HFFc6 (cell line): ENCODE measurements around the gene GALNT17. TPM values are rescaled to one million over a fixed set of nuclear protein-coding genes. Genes with fewer than 3 reads are reported as not detected.

ENCODE experiments used
- DNase-seq: peaks from one replicate; pipeline ENCODE4 v3.0.0-alpha.2; 2018
- H3K27ac Mint-ChIP-seq: 2 replicates; pipeline ENCODE4 v1.8.0; 2020; ENCODE audit warnings: mild to moderate bottlenecking, mixed read lengths
- H3K27me3 Mint-ChIP-seq: 2 replicates; pipeline ENCODE4 v1.8.0; 2021; ENCODE audit warnings: mild to moderate bottlenecking, moderate library complexity, mixed read lengths; ENCODE audit not compliant: insufficient read depth
- H3K36me3 Mint-ChIP-seq: 2 replicates; pipeline ENCODE4 v1.8.0; 2021; ENCODE audit warnings: low read depth, mixed read lengths
- H3K4me1 Mint-ChIP-seq: 2 replicates; pipeline ENCODE4 v1.8.0; 2020; ENCODE audit warnings: low read depth, mixed read lengths
- H3K4me3 Mint-ChIP-seq: 2 replicates; pipeline ENCODE4 v1.8.0; 2020; ENCODE audit warnings: mild to moderate bottlenecking, moderate library complexity, mixed read lengths
- H3K9me3 Mint-ChIP-seq: 2 replicates; pipeline ENCODE4 v1.8.0; 2020; ENCODE audit warnings: mild to moderate bottlenecking, mixed read lengths
- total RNA-seq, 6 experiments: library from RNA; stranded (reverse); fragmentation: NEBNext Ultra II Directional; extraction: Animal tissue kit (Norgen Biotek cat#: 25700); gene quantifications; 2 replicates in 1 of 6; 3 replicates in 5 of 6; pipeline ENCODE4 v1.2.3, GENCODE V29; 2021
- TF ChIP-seq, protein P1 (sequence below): fragments of 200-600 bp; sonication (generic); IDR thresholded peaks from 2 replicates; pipeline ENCODE4 v1.5.0; 2021; ENCODE audit warnings: antibody characterized with exemption, mild to moderate bottlenecking

GALNT17 gene
- total RNA-seq, 6 experiments from 2014 or later: not detected

DNA sequence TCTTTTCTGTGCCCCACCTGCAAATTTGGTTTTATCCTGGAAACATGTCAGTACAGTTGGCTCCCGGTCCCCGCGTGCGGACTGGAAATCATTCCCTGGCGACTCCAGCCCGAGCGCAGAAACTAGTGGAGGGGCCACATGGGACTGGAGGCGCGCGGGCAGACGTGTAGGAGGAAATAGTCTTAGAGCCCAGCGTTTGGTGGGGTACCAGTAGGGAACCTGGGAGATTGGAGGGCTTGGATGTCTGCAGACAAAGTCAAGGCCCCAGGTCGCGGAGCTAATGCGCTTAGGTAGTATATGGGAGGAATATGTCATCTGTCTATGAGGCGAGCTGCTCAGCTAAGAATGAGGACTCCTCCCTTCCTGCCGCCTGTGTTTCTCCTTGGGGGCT, 1.3 kb downstream of the GALNT17 start:
- H3K27me3 Mint-ChIP-seq: peaks cover 6% of the 10 kb centered on the region; the same call in 1 of the 2 replicates
- no peak for DNase-seq
- TF ChIP-seq, protein P1, sequence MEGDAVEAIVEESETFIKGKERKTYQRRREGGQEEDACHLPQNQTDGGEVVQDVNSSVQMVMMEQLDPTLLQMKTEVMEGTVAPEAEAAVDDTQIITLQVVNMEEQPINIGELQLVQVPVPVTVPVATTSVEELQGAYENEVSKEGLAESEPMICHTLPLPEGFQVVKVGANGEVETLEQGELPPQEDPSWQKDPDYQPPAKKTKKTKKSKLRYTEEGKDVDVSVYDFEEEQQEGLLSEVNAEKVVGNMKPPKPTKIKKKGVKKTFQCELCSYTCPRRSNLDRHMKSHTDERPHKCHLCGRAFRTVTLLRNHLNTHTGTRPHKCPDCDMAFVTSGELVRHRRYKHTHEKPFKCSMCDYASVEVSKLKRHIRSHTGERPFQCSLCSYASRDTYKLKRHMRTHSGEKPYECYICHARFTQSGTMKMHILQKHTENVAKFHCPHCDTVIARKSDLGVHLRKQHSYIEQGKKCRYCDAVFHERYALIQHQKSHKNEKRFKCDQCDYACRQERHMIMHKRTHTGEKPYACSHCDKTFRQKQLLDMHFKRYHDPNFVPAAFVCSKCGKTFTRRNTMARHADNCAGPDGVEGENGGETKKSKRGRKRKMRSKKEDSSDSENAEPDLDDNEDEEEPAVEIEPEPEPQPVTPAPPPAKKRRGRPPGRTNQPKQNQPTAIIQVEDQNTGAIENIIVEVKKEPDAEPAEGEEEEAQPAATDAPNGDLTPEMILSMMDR: no peak
- peaks cover 45% of the 10 kb centered on the region for H3K9me3 Mint-ChIP-seq
- H3K4me3 Mint-ChIP-seq: no peak overlapping the region
- H3K27ac Mint-ChIP-seq: no peak overlapping the region
- peaks cover 7% of the 10 kb centered on the region for H3K36me3 Mint-ChIP-seq
- no peaks in the 10 kb centered on the region for H3K4me1 Mint-ChIP-seq

DNA sequence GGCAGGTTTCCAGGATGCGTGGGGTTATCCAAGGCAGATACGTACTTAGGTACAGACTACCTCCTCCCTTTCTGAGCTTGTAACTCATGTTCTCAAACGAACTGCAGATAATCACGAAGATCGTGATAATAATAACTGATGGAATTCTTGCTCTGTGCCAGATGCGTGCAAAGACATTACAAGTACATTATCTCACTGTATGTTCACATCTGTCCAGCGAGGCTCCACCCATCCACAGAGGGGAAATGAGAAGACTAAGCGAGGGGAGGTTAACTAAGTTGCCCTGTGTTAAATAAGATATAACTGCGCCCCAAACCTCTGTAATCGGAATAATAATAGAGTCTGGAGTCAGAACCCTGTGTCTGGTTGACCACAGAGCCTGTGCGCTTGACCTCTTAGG, 1.9 kb downstream of the GALNT17 start:
- DNase-seq: no peak
- Mint-ChIP-seq H3K4me3 (no peak overlapping the region), H3K27me3 (peaks cover 6% of the 10 kb centered on the region; the same call in 1 of the 2 replicates), H3K36me3 (peaks cover 7% of the 10 kb centered on the region), H3K9me3 (peaks cover 42% of the 10 kb centered on the region), H3K4me1 (no peaks in the 10 kb centered on the region), H3K27ac (no peak overlapping the region)
- TF ChIP-seq, protein P1: no peak

DNA sequence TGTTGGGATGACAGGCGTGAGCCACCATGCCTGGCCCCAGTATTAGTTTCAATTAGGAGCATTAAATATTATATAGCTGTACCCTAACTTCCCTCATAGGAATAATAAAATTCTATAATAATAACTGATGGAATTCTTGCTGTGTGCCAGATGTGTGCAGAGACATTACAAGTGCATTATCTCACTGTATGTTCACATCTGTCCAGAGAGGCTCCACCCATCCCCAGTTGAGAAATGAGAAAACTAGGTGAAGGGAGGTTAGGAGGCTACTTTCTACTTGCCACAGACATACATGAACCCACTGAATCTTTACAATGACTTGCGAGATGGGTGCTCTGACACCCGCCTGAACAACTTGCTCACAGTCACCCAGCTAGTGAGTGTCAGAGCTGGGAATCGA, 3.2 kb downstream of the GALNT17 start:
- Mint-ChIP-seq H3K9me3 (peaks cover 48% of the 10 kb centered on the region), H3K27me3 (peaks cover 4% of the 10 kb centered on the region; the same call in 1 of the 2 replicates), H3K4me3 (no peak overlapping the region), H3K27ac (no peak overlapping the region), H3K36me3 (peaks cover 7% of the 10 kb centered on the region), H3K4me1 (no peaks in the 10 kb centered on the region)
- DNase-seq: no peak
- TF ChIP-seq, protein P1: no peak

DNA sequence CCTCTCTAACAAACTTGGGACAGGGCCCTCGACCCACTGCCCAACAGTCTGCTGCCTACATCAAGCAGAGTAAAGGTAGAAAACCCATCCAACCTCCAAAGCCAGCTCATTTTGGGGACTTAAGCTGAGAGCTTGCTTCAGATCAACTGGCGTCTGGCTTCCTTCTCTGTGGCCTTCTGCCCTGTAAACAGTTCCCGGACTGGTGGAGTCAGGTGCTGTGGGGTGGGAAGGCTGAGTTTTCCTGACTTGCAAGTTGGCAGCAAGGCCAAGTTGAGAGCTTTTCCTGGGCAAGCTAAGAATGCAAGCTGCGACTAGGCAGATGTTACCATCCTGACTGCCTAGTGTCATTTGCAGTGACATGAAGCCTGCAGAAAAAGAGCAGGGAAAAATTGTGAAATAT, 3.7 kb downstream of the GALNT17 start:
- Mint-ChIP-seq H3K36me3 (peaks cover 4% of the 10 kb centered on the region), H3K27ac (no peak overlapping the region), H3K4me1 (no peaks in the 10 kb centered on the region), H3K9me3 (peaks cover 51% of the 10 kb centered on the region), H3K27me3 (peaks cover 3% of the 10 kb centered on the region; the same call in 1 of the 2 replicates), H3K4me3 (no peak overlapping the region)
- TF ChIP-seq, protein P1: no peak
- DNase-seq: no peak

DNA sequence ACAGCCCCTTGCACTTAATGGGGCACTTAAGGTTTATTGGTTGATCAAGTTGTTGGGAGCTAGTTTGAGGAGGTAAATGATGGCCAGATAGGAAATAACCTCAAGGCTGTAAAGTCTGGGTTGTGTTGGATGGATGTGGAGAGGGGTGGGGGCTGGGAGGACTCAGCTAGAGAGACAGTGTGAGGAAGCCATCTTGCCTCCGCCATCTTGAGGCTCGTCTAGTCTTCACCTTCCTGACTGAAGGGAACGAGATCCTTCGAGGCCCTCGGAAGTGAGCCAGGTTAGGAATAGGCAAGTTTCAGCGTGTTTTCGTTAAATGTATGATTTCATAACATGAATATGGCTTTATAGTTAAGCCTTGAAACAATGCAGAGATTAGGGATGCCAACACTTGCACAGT, 5.5 kb downstream of the GALNT17 start:
- TF ChIP-seq, protein P1: no peak
- Mint-ChIP-seq H3K36me3 (no peaks in the 10 kb centered on the region), H3K4me3 (no peak overlapping the region), H3K9me3 (peaks cover 59% of the 10 kb centered on the region), H3K4me1 (no peaks in the 10 kb centered on the region), H3K27ac (no peak overlapping the region), H3K27me3 (peaks cover 3% of the 10 kb centered on the region; the same call in 1 of the 2 replicates)
- DNase-seq: no peak

DNA sequence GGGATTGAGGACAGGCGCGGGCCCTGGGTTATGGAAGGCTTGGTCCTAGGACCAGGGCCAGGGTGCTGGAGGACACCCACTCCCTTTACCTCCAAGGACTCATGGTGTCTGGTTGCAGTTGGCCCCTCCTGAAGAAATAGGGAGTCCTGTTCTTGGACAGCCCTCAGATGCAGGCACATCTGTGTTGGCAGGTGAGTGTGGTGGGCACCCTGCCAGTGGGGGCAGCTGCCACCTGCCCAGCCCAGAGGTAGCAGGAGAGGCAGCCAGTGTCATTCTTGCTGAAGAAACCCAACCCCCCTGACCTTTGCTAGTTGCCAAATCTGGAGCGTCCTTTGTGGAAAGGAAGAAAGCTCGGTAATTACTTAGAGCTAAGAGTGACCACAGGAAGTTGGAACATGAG, 8.3 kb downstream of the GALNT17 start:
- Mint-ChIP-seq H3K4me3 (no peak overlapping the region), H3K27ac (no peak overlapping the region), H3K27me3 (peaks cover 2% of the 10 kb centered on the region; the same call in 1 of the 2 replicates), H3K9me3 (peaks cover 69% of the 10 kb centered on the region), H3K36me3 (peaks cover 4% of the 10 kb centered on the region; the same call in 1 of the 2 replicates), H3K4me1 (no peaks in the 10 kb centered on the region)
- TF ChIP-seq, protein P1: no peak
- DNase-seq: no peak
